Measurements from ENCODE around the gene ADGRG6. TPM values are rescaled to one million over a fixed set of nuclear protein-coding genes. Genes with fewer than 3 reads are reported as not detected.
A peak's percentile ranks its signal among the peaks of the same experiment; 100 is the strongest.

ADGRG6 gene
- total and polyA plus RNA-seq, 4 donors, result 18.7 to 110 (median 45.7) TPM

GRCh38 chr6:142300302-142300701 lies 1.5 kb upstream of the ADGRG6 start (continued):
- TF ChIP-seq YY1 (IDR thresholded peaks at IDR 0.05), result no peak
- TF ChIP-seq ZBTB33 (IDR thresholded peaks at IDR 0.05), result no peak
- no peak for TF ChIP-seq FOXA2 (IDR thresholded peaks at IDR 0.05)
- no peak for TF ChIP-seq HNF4A (conservative IDR thresholded peaks at IDR 0.05)
- TF ChIP-seq FOXA1 (IDR thresholded peaks at IDR 0.05), result no peak
- TF ChIP-seq TAF1 (conservative IDR thresholded peaks at IDR 0.05), result no peak
- TF ChIP-seq ATF3 (IDR thresholded peaks at IDR 0.05), result no peak
- TF ChIP-seq MAX (IDR thresholded peaks at IDR 0.05), result no peak

GRCh38 chr6:142300758-142301650 lies 803 bp upstream of the ADGRG6 start:
- Histone ChIP-seq H3K36me3 (ENCODE audit: control insufficient read depth in 4 of 4, insufficient read depth in 3 of 4, low read depth in 1 of 4, low read length in 3 of 4) (no peaks in the 10 kb centered on the region), H3K27me3 (ENCODE audit: control insufficient read depth in 4 of 4, insufficient read depth in 4 of 4, low read length in 3 of 4) (no peaks in the 10 kb centered on the region), H3K27ac (ENCODE audit: low read depth in 1 of 2, low read length in 2 of 2) (peak overlapping the region; percentile 96 to 98), H3K4me1 (ENCODE audit: control insufficient read depth in 4 of 4, insufficient read depth in 4 of 4, low read length in 3 of 4) (peaks cover 0 to 23% (median 9%) of the 10 kb centered on the region in 4 donors), H3K9me3 (ENCODE audit: control insufficient read depth in 4 of 4, low read length in 3 of 4) (no peaks in the 10 kb centered on the region), H3K4me3 (ENCODE audit: low read depth in 1 of 3, low read length in 3 of 3) (peak overlapping the region; percentile 78 to 93 (median 93)), H3K9ac (ENCODE audit: low read depth in 1 of 2, low read length in 2 of 2) (peak overlapping the region; percentile 21 to 77)
- peak; percentile 37 for DNase-seq (ENCODE audit: low spot score)
- 8% methylated on average over 31 of the region's 31 CpGs for WGBS
- TF ChIP-seq GABPA (IDR thresholded peaks at IDR 0.05 in 1 of 2, conservative IDR thresholded peaks at IDR 0.05 in 1 of 2) (peak in 1 of 2 donors; percentile 1), SP1 (IDR thresholded peaks at IDR 0.05) (no peak), ATF3 (IDR thresholded peaks at IDR 0.05) (no peak), HNF4A (conservative IDR thresholded peaks at IDR 0.05) (no peak), RXRA (IDR thresholded peaks at IDR 0.05) (no peak), RAD21 (IDR thresholded peaks at IDR 0.05) (peak in 1 of 2 donors; percentile 45), YY1 (IDR thresholded peaks at IDR 0.05) (no peak)

- H3K27ac ChIP-seq (ENCODE audit: low read depth in 1 of 2, low read length in 2 of 2), result peak overlapping the region; percentile 96 to 98
- DNase-seq (ENCODE audit: low spot score), result no peak
- no peaks in the 10 kb centered on the region for H3K9me3 ChIP-seq (ENCODE audit: control insufficient read depth in 4 of 4, low read length in 3 of 4)
- H3K27me3 ChIP-seq (ENCODE audit: control insufficient read depth in 4 of 4, insufficient read depth in 4 of 4, low read length in 3 of 4), result no peaks in the 10 kb centered on the region
- WGBS, result 21% methylated on average over 18 of the region's 18 CpGs
- H3K4me3 ChIP-seq (ENCODE audit: low read depth in 1 of 3, low read length in 3 of 3), result peak overlapping the region; percentile 78 to 93 (median 93)
- peaks cover 3 to 34% (median 20%) of the 10 kb centered on the region in 4 donors for H3K4me1 ChIP-seq (ENCODE audit: control insufficient read depth in 4 of 4, insufficient read depth in 4 of 4, low read length in 3 of 4)
- H3K36me3 ChIP-seq (ENCODE audit: control insufficient read depth in 4 of 4, insufficient read depth in 3 of 4, low read depth in 1 of 4, low read length in 3 of 4), result no peaks in the 10 kb centered on the region
- peak overlapping the region; percentile 92 to 95 for H3K9ac ChIP-seq (ENCODE audit: low read depth in 1 of 2, low read length in 2 of 2)
- TF ChIP-seq NR2F2 (IDR thresholded peaks at IDR 0.05) (no peak), RAD21 (IDR thresholded peaks at IDR 0.05) (no peak), CTCF (IDR thresholded peaks at IDR 0.05; ENCODE audit: low read depth, low read length, missing input control) (no peak), YY1 (IDR thresholded peaks at IDR 0.05) (peak; percentile 71), REST (IDR thresholded peaks at IDR 0.05) (no peak), JUND (IDR thresholded peaks at IDR 0.05) (no peak), HNF4A (conservative IDR thresholded peaks at IDR 0.05) (no peak), ZBTB33 (IDR thresholded peaks at IDR 0.05) (no peak), GABPA (IDR thresholded peaks at IDR 0.05 in 1 of 2, conservative IDR thresholded peaks at IDR 0.05 in 1 of 2) (no peak), FOXA1 (IDR thresholded peaks at IDR 0.05) (no peak)
Measured at GRCh38 chr6:142302421-142303175, 791 bp downstream of the ADGRG6 start.

Data from liver (tissue), 9 donors.